Stomach (tissue), 9 donors: ENCODE results near the gene CRISPLD2. TPM values are rescaled to one million over a fixed set of nuclear protein-coding genes. Genes with fewer than 3 reads are reported as not detected.
A peak's percentile ranks its signal among the peaks of the same experiment; 100 is the strongest.

Experiments used
- DNase-seq, 2 donors: peaks; one replicate each; pipeline versions ENCODE4 v3.0.0 to v3.0.0-alpha.2; 2013 to 2019
- H3K27ac ChIP-seq, 5 donors: fragments of 200-600 bp in 4 of 5; sonication (generic) in 4 of 5; one replicate each; pipeline ENCODE4 v1.5.1; 2013 to 2019; ENCODE audit warnings: mild to moderate bottlenecking in 1 of 5, moderate library complexity in 1 of 5
- H3K27me3 ChIP-seq, 3 donors: fragments of 200-600 bp; sonication (generic); one replicate each; pipeline ENCODE4 v1.5.1; 2017 to 2019; ENCODE audit warnings: mixed run types in 1 of 3
- H3K36me3 ChIP-seq, 4 donors: fragments of 200-600 bp; sonication (generic); 1 replicate in 3 of 4; 2 replicates in 1 of 4; pipeline ENCODE4 v1.5.1; 2016 to 2019
- H3K4me1 ChIP-seq, 4 donors: fragments of 200-600 bp; sonication (generic); one replicate each; pipeline ENCODE4 v1.5.1; 2016 to 2019
- H3K4me3 ChIP-seq, 4 donors: fragments of 200-600 bp; sonication (generic) in 3 of 4; one replicate each; pipeline ENCODE4 v1.5.1; 2016 to 2019; ENCODE audit warnings: mild to moderate bottlenecking in 1 of 4
- H3K9me3 ChIP-seq, 4 donors: fragments of 200-600 bp; sonication (generic); one replicate each; pipeline ENCODE4 v1.5.1; 2016 to 2019
- CTCF ChIP-seq, 7 experiments: fragments of 450-650 bp in 4 of 7; fragments of 200-600 bp in 3 of 7; sonication (generic) in 3 of 7; IDR thresholded peaks; one replicate each; pipeline ENCODE4 v1.5.1; 2016 to 2019; ENCODE audit warnings: antibody characterized with exemption in 7 of 7, control low read depth in 2 of 7, mild to moderate bottlenecking in 1 of 7
- EP300 ChIP-seq: sonication (generic); formaldehyde crosslinking; IDR thresholded peaks from one replicate; pipeline ENCODE4 v1.6.1; 2017; ENCODE audit warnings: antibody characterized with exemption
- POLR2A ChIP-seq, 4 donors: fragments of 450-650 bp; IDR thresholded peaks; one replicate each; pipeline ENCODE4 v1.6.1; 2016; ENCODE audit warnings: antibody characterized with exemption in 4 of 4, control low read depth in 2 of 4, mild to moderate bottlenecking in 1 of 4, moderate library complexity in 1 of 4
- POLR2AphosphoS5 ChIP-seq, 3 donors: sonication (generic); formaldehyde crosslinking; IDR thresholded peaks; one replicate each; pipeline ENCODE4 v1.6.1; 2016; ENCODE audit warnings: antibody characterized with exemption in 3 of 3
- WGBS, 5 donors: extraction: QIAGEN DNeasy Blood & Tissue Kit in 3 of 5; methylation state at CpG; one replicate each; pipeline versions ENCODE4 v1.1.5 to v1.1.7; 2013 to 2018; 5-methylcytosine and 5-hydroxymethylcytosine counted together
- intact Hi-C: fragments of 100-400 bp; cut with DNase I; formaldehyde crosslinking; loops from one replicate; pipeline ENCODE4 v1.15.1; 2023; ENCODE audit warnings: low total_unique reads
- polyA plus RNA-seq, 3 donors: library from polyadenylated mRNA; stranded (reverse); fragments of 200-250 nt; gene quantifications; one replicate each; pipeline ENCODE4 v1.2.3, GENCODE V29; 2013
- total RNA-seq, 5 donors: library from RNA; depleted of rRNA; stranded (reverse); fragments of >200 nt; gene quantifications; one replicate each; pipeline versions ENCODE4 v1.1.0 to v1.2.3, GENCODE V29; 2014 to 2016
- donor health status: healthy with polysubstance abuse.
- donor health status: Bipolar disorder and iron deficiency.
- donor health status: healthy.

Gene CRISPLD2
- total and polyA plus RNA-seq, 8 donors = 18.3 to 242 (median 95.8) TPM

- WGBS, 5 donors = 69 to 91% (median 88%) methylated on average over 11 to 19 of the region's 19 CpGs
- H3K4me1 ChIP-seq = peaks cover 27 to 61% (median 45%) of the 10 kb centered on the region in 4 donors
Measured at GRCh38 chr16:84925773-84926372, 106.1 kb downstream of the CRISPLD2 start.

DNA sequence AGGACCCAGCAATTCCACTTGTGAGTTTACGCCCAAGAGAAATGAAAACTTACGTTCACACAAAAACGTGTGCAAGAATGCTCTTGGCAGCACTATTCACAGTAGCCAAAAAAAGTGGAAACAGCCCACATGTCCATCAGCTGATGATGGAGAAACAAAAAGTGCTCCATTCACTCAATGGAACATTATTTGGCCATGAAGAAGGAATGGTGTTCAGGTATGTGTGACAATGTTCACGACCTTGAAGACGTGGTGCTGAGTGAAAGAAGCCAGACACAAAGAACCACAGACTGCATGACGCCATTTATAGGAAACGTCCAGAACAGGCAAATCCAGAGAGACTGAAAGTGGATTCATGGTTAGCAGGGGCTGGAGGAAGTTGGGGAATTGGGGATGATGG lies 106.7 kb downstream of the CRISPLD2 start:
- Histone ChIP-seq H3K4me3 (no peak overlapping the region), H3K27me3 (no peaks in the 10 kb centered on the region), H3K9me3 (no peaks in the 10 kb centered on the region), H3K36me3 (no peaks in the 10 kb centered on the region), H3K4me1 (peaks cover 27 to 61% (median 45%) of the 10 kb centered on the region in 4 donors), H3K27ac (no peak overlapping the region)
- DNase-seq = no peak
- intact Hi-C loops = no loop called here
- no peak for TF ChIP-seq POLR2A (IDR thresholded peaks at IDR 0.05)
- no peak for TF ChIP-seq POLR2AphosphoS5 (IDR thresholded peaks at IDR 0.05)
- TF ChIP-seq CTCF (IDR thresholded peaks at IDR 0.05) = no peak
- no peak for TF ChIP-seq EP300
- 42 to 88% (median 48%) methylated on average over 7 of the region's 7 CpGs for WGBS, 5 donors

More at GRCh38 chr16:84925773-84926372, 106.1 kb downstream of the CRISPLD2 start:
- no peak for TF ChIP-seq EP300
- TF ChIP-seq POLR2A (IDR thresholded peaks at IDR 0.05) = no peak
- H3K9me3 ChIP-seq = no peaks in the 10 kb centered on the region
- no peak overlapping the region for H3K27ac ChIP-seq
- H3K27me3 ChIP-seq = no peaks in the 10 kb centered on the region
- DNase-seq = no peak
- no peak overlapping the region for H3K4me3 ChIP-seq
- no peaks in the 10 kb centered on the region for H3K36me3 ChIP-seq
- intact Hi-C loops = no loop called here

DNA sequence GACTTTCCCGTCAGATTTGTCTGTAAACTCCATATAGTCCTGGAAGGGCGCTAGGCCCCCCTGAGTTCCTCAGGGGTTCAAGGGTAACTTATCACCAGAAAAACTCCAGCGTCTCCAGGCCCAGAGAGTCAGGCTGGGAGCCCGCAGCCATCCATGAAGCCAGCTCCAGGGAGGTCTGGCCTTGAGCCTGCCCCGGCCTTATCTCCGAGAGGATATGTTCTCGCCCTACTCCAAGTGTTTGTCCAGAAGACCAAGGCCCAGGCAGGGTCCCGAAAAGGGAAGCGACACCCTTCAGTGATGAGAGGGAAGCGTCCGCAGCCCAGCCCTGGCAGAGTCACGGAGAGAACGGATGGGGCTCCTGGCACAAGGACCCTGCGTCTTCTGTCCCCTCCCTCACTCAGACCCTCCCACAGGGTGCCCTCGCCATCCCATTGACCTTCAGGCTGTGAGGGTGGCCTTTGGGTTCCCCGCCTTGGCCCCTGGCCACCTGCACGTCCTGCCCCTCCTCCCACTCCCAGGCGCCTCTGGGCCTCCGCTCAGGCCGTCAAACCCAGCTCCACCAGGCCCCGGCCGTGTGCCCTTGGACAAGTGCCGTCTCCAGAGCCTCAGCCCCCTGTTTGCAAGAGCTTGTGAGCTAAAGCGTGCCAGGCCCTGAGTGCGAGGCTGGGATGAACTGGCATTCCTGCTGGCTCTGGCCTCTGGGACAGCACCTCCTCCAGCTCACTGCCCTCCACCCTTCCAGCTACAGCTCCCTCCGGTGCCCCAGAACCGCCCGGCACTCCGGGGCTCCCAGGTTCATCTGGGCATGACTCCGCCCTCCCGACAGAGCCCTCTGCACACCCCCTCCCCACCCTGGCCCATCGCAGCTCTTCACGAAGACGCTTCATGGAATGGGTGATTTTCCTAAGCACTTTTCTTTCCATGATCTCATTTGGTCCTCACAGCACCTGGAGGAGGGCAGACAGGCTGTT lies 108.1 kb downstream of the CRISPLD2 start:
- WGBS, 5 donors = 67 to 85% (median 77%) methylated on average over 30 to 34 of the region's 34 CpGs
- no peak for DNase-seq
- intact Hi-C loops = no loop called here

GRCh38 chr16:84928679-84929420 lies 109.1 kb downstream of the CRISPLD2 start:
- H3K4me1 ChIP-seq = peaks cover 13 to 45% (median 34%) of the 10 kb centered on the region in 4 donors
- no peaks in the 10 kb centered on the region for H3K9me3 ChIP-seq
- WGBS, 5 donors = 24 to 33% (median 30%) methylated on average over 11 to 16 of the region's 16 CpGs
- H3K4me3 ChIP-seq = no peak overlapping the region
- intact Hi-C loops = no loop called here
- no peak for TF ChIP-seq CTCF (IDR thresholded peaks at IDR 0.05)
- no peak for TF ChIP-seq EP300
- no peak for TF ChIP-seq POLR2A (IDR thresholded peaks at IDR 0.05)
- peak in 2 of 3 donors; percentile 4 to 48 for TF ChIP-seq POLR2AphosphoS5 (IDR thresholded peaks at IDR 0.05)
- peak overlapping the region; percentile 49 to 59 (median 59) for H3K27ac ChIP-seq
- no peaks in the 10 kb centered on the region for H3K36me3 ChIP-seq
- peak; percentile 70 to 75 for DNase-seq
- H3K27me3 ChIP-seq = no peaks in the 10 kb centered on the region

More for the DNA sequence above, 108.1 kb downstream of the CRISPLD2 start:
- H3K4me1 ChIP-seq = peaks cover 18 to 51% (median 37%) of the 10 kb centered on the region in 4 donors
- no peaks in the 10 kb centered on the region for H3K36me3 ChIP-seq
- no peaks in the 10 kb centered on the region for H3K27me3 ChIP-seq
- TF ChIP-seq POLR2A (IDR thresholded peaks at IDR 0.05) = no peak
- no peak for TF ChIP-seq EP300
- no peak for TF ChIP-seq CTCF (IDR thresholded peaks at IDR 0.05)
- H3K27ac ChIP-seq = peak overlapping the region; percentile 15 to 59 (median 55)
- no peak overlapping the region for H3K4me3 ChIP-seq
- no peaks in the 10 kb centered on the region for H3K9me3 ChIP-seq
